ENCODE results near the gene NFATC1.

DNA sequence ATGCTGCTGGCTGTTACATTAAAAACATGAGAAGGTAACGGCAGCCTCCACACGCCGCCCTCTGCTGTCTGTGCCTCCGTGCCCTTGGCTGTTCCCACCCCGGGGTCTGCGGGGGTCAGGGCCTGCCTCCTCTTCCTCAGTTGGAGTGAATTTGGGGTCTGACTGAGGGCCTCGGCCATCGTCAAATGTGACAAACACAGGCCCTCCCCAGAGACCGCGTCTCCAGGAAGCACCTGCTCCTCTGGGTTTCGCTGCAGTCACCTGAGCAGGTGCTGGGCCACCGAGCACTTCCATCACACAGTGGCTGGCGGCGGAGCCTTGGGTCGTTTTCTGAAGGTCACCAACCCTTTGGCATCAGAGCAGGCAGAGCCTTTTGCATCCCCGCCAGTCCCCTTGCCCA, 70.9 kb downstream of the NFATC1 start:
- TF ChIP-seq CTCF (IDR thresholded peaks at IDR 0.05) (no peak), POLR2A (IDR thresholded peaks at IDR 0.05) (no peak)
